Uterus (tissue), 4 donors: ENCODE measurements around the gene FAM151A. TPM values are rescaled to one million over a fixed set of nuclear protein-coding genes. Genes with fewer than 3 reads are reported as not detected.

Experiments used
- DNase-seq, 2 donors: peaks; one replicate each; pipeline ENCODE4 v3.0.0-alpha.2; 2019 to 2020
- H3K27ac ChIP-seq, 2 donors: fragments of 200-600 bp; sonication (generic); 1 replicate in 1 of 2; 2 replicates in 1 of 2; pipeline ENCODE4 v1.5.1; 2016 to 2018
- H3K27me3 ChIP-seq, 2 donors: fragments of 200-600 bp; sonication (generic); one replicate each; pipeline ENCODE4 v1.5.1; 2018 to 2019; ENCODE audit warnings: control low read depth in 1 of 2
- H3K36me3 ChIP-seq, 2 donors: fragments of 200-600 bp; sonication (generic); one replicate each; pipeline ENCODE4 v1.5.1; 2019; ENCODE audit warnings: control low read depth in 1 of 2
- H3K4me1 ChIP-seq, 2 donors: fragments of 200-600 bp; sonication (generic); one replicate each; pipeline ENCODE4 v1.5.1; 2018 to 2019; ENCODE audit warnings: control low read depth in 1 of 2
- H3K4me3 ChIP-seq, 2 donors: fragments of 200-600 bp; sonication (generic); 1 replicate in 1 of 2; 2 replicates in 1 of 2; pipeline ENCODE4 v1.5.1; 2018 to 2019; ENCODE audit warnings: mild to moderate bottlenecking in 1 of 2
- H3K9me3 ChIP-seq, 2 donors: fragments of 200-600 bp; sonication (generic); one replicate each; pipeline ENCODE4 v1.5.1; 2019; ENCODE audit warnings: control low read depth in 1 of 2
- POLR2A ChIP-seq, 2 donors: fragments of 450-650 bp; IDR thresholded peaks; one replicate each; pipeline ENCODE4 v1.6.1; 2016; ENCODE audit warnings: antibody characterized with exemption in 2 of 2, mild to moderate bottlenecking in 1 of 2, moderate library complexity in 1 of 2
- intact Hi-C: fragments of 100-400 bp; cut with DNase I; formaldehyde crosslinking; loops from one replicate; pipeline ENCODE4 v1.15.1; 2023; ENCODE audit warnings: low total_unique reads
- total RNA-seq, 4 donors: library from RNA; depleted of rRNA in 3 of 4; stranded (reverse); fragments of >200 nt in 3 of 4; gene quantifications; one replicate each; pipeline versions ENCODE4 v1.1.0 to v1.2.4, GENCODE V29; 2014 to 2023
- TF ChIP-seq, protein P1 (sequence below), 4 experiments: fragments of 200-600 bp in 2 of 4; fragments of 450-650 bp in 2 of 4; sonication (generic) in 2 of 4; IDR thresholded peaks; one replicate each; pipeline ENCODE4 v1.5.1; 2016 to 2019; ENCODE audit warnings: antibody characterized with exemption in 4 of 4, mild to moderate bottlenecking in 2 of 4, moderate library complexity in 1 of 4
- donor health status: DM: yes; HTN: yes; CAD: no.

Gene FAM151A
- total RNA-seq: not detected

DNA sequence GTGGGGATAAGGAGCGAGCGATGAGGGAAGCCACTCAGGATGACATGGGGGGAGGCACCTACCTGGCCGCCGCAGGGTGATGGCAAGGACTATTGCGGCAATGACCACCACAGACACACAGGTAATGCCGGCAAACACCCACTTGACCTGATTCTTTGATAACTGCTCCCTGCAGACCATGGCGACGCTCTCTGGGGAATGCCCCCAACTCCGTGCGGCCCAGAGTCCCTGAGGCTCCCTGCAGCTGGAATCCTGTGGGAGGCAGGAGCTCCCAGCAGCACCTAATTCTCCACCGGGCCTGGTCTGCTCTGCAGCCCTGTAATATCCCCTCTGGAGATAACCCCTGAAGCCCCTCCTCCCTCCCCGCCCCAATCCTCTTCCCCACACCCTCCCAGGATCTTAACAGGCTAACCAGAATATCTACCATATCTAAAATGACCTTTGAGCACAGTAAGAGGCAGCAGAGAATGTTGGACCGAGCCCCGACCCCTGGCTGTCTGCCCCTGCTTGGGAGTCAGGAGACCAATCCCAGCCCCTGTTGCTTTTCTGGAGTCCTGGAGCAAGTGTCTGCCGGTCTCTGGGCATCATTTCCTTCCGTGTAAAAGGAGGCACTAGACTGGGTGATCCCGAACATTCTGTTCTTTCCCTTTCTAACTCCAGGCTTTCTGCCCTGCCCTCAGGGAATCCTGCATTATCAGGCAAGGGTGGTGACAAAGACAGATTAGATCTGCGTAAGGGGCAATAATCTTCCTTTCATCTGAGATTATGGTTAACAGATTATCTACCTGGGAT lies at the start of gene FAM151A:
Gene FAM151A (minus strand): TSS at position 310 of the 792 bp plus-strand sequence. CDS start 130 bp downstream, at position 180.
- TF ChIP-seq POLR2A (IDR thresholded peaks at IDR 0.05): no peak
- TF ChIP-seq, protein P1, sequence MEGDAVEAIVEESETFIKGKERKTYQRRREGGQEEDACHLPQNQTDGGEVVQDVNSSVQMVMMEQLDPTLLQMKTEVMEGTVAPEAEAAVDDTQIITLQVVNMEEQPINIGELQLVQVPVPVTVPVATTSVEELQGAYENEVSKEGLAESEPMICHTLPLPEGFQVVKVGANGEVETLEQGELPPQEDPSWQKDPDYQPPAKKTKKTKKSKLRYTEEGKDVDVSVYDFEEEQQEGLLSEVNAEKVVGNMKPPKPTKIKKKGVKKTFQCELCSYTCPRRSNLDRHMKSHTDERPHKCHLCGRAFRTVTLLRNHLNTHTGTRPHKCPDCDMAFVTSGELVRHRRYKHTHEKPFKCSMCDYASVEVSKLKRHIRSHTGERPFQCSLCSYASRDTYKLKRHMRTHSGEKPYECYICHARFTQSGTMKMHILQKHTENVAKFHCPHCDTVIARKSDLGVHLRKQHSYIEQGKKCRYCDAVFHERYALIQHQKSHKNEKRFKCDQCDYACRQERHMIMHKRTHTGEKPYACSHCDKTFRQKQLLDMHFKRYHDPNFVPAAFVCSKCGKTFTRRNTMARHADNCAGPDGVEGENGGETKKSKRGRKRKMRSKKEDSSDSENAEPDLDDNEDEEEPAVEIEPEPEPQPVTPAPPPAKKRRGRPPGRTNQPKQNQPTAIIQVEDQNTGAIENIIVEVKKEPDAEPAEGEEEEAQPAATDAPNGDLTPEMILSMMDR (IDR thresholded peaks at IDR 0.05): no peak
- no peak within 1 kb of the TSS for H3K27ac ChIP-seq
- DNase-seq: no peak
- H3K27me3 ChIP-seq: no peaks in the 10 kb centered on the region
- no peak within 1 kb of the TSS for H3K4me3 ChIP-seq
- H3K36me3 ChIP-seq: no peaks in the 10 kb centered on the region
- H3K9me3 ChIP-seq: no peaks in the 10 kb centered on the region
- intact Hi-C loops: no loop called here
- no peaks in the 10 kb centered on the region for H3K4me1 ChIP-seq

DNA sequence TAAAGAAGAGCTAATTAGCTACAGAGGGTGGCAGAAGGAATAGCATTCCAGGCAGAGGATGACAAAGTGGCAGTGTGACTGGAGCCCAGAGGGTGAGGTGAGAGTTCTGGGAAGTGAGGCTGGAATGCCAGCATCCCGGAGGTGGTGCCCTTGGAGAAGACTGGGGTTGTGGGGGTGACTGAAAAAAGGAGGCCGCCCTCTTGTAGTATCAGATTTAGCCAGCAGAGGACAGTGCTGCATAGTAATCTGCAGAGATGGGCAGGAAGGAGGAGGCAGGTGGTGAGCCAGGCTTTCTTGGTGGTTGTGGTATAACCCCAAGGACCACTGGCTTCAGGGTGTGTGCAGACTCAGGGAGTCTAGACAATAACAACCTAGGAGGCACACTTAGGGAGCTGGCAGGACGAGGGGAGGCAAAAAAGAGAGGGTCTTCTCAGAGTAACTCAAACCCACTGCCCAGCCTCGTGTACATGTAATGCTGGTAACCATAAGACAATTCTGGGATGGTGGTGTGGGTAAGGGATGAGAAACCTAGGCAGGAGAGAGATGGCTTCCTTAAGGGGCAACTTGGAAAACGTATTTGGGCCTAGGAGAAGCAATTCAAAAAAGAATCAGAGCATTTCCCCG lies 48.8 kb upstream of the FAM151A start:
- intact Hi-C loops: no loop called here
- H3K27ac ChIP-seq: no peak overlapping the region
- H3K36me3 ChIP-seq: no peaks in the 10 kb centered on the region
- H3K4me1 ChIP-seq: no peaks in the 10 kb centered on the region
- no peak for DNase-seq
- TF ChIP-seq, protein P1 (IDR thresholded peaks at IDR 0.05): peak in 3 of 4 experiments; percentile 14 to 43 (median 33)
- TF ChIP-seq POLR2A (IDR thresholded peaks at IDR 0.05): no peak
- H3K9me3 ChIP-seq: no peaks in the 10 kb centered on the region
- H3K4me3 ChIP-seq: no peak overlapping the region
- H3K27me3 ChIP-seq: no peaks in the 10 kb centered on the region

DNA sequence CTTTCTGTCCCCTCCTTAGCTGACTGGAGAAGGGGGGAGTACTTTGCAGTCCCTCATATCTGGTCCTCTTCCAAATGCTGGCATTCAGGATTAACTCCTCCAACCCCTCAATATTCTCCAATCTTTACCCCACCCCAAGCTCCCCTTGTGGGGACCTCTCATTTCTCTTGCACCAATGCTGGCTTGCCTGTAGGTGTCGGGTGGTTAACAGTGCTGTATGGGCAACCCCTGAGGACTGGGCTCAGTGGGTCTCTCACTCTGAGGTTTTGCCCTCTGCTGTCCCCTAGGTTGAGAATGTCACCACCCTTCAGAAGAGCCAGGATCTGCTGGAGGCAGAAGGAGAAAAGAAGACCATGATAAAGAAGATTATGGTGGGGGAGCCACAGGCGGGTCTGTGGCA lies 45.2 kb upstream of the FAM151A start:
- no peak overlapping the region for H3K4me3 ChIP-seq
- intact Hi-C loops: no loop called here
- no peak overlapping the region for H3K27ac ChIP-seq
- H3K36me3 ChIP-seq: no peaks in the 10 kb centered on the region
- H3K4me1 ChIP-seq: no peaks in the 10 kb centered on the region
- H3K27me3 ChIP-seq: no peaks in the 10 kb centered on the region
- no peak for TF ChIP-seq POLR2A (IDR thresholded peaks at IDR 0.05)
- TF ChIP-seq, protein P1 (IDR thresholded peaks at IDR 0.05): no peak
- no peaks in the 10 kb centered on the region for H3K9me3 ChIP-seq
- no peak for DNase-seq

DNA sequence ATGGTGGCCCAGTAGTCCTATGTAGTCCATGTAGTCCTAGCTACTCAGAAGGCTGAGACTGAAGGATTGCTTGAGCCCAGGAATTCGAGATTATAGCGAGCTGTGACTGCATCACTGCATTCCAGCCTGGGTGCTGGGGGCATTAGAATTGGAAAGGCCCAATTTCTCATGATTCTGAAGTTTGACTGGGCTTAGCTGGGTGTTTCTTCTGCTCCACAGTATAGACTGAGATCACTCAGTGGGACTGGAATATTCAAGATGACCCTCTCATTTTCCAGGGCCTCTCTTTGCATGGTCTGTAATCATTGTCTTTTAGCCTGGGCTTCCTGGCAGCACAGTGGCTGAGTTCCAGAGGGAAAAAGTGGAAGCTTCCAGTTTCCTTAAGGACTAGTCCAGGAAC lies 44.5 kb upstream of the FAM151A start:
- TF ChIP-seq, protein P1 (IDR thresholded peaks at IDR 0.05): no peak
- TF ChIP-seq POLR2A (IDR thresholded peaks at IDR 0.05): no peak
- no peak overlapping the region for H3K4me3 ChIP-seq
- intact Hi-C loops: no loop called here
- no peaks in the 10 kb centered on the region for H3K4me1 ChIP-seq
- no peaks in the 10 kb centered on the region for H3K9me3 ChIP-seq
- DNase-seq: no peak
- no peak overlapping the region for H3K27ac ChIP-seq
- no peaks in the 10 kb centered on the region for H3K27me3 ChIP-seq
- no peaks in the 10 kb centered on the region for H3K36me3 ChIP-seq

DNA sequence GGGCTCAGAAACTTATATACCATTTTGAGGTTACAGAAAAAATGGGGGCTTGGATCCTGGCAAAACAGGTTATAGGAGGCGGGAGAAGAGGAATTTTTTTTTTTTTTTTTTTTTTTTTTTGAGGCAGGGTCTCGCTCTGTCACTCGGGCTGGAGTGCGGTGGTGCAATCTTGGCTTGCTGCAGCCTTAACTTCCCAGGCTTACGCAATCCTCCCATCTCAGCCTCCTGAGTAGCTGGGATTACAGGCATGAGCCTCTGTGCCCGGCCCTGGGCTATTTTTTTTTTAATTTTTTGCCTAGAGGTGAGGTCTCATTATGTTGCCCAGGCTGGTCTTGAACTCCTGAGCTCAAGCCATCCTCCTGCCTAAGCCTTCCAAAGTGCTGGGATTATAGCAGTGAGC lies 43.0 kb upstream of the FAM151A start:
- Histone ChIP-seq H3K36me3 (no peaks in the 10 kb centered on the region), H3K4me1 (no peaks in the 10 kb centered on the region), H3K27me3 (no peaks in the 10 kb centered on the region), H3K9me3 (no peaks in the 10 kb centered on the region), H3K4me3 (no peak overlapping the region), H3K27ac (no peak overlapping the region)
- intact Hi-C loops: no loop called here
- TF ChIP-seq, protein P1 (IDR thresholded peaks at IDR 0.05): no peak
- TF ChIP-seq POLR2A (IDR thresholded peaks at IDR 0.05): no peak
- no peak for DNase-seq
